Retinal pigment epithelial cell (primary cell): ENCODE results near the gene DNAI2.

Experiments
- DNase-seq: peaks from one replicate; pipeline ENCODE4 v3.0.0-alpha.2; 2010; ENCODE audit warnings: low read depth
- H3K4me3 ChIP-seq: 2 replicates; pipeline ENCODE4 v1.5.1; 2011; ENCODE audit warnings: mild to moderate bottlenecking, low read length, control low read depth, moderate library complexity
- TF ChIP-seq, protein P1 (sequence below): conservative IDR thresholded peaks from 2 replicates; pipeline ENCODE4 v1.5.1; 2011; ENCODE audit warnings: low read depth, low read length, control low read depth, inconsistent platforms

The DNAI2 gene

DNA sequence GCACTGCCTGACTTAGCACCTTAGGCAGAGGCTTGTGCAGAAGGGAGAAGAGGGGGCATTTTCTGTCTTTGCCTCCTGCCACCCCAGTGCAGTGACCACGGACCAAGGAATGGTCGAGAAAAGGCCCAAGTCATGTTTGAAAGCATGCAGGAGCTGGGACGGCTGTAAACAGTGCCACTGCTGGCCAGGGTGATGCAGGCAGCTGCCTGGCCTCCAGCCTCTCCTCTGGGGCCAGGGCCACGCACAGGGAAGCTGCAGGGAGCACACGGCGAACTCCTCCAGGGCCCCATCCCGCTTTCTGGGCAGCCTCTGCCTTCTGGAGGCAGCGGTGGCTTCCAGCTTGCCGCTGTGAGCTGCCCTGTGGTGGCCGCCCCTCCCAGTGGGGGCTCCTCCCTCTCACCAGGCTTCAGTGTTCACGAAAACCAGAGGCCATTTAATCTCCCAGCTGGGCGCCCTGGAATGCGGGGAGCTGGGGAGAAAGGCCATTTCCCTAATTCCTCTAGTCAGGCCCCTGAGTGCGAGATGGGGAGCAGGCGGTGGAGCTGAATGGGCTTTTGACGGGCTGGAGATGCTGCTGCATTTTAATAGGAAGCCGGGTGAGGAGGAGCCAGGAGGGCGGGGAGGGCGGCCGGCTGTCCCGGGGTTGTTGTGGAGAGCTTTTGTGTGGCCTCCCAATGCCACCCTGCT lies 28.7 kb upstream of the DNAI2 start:
- DNase-seq, result no peak
- TF ChIP-seq, protein P1, sequence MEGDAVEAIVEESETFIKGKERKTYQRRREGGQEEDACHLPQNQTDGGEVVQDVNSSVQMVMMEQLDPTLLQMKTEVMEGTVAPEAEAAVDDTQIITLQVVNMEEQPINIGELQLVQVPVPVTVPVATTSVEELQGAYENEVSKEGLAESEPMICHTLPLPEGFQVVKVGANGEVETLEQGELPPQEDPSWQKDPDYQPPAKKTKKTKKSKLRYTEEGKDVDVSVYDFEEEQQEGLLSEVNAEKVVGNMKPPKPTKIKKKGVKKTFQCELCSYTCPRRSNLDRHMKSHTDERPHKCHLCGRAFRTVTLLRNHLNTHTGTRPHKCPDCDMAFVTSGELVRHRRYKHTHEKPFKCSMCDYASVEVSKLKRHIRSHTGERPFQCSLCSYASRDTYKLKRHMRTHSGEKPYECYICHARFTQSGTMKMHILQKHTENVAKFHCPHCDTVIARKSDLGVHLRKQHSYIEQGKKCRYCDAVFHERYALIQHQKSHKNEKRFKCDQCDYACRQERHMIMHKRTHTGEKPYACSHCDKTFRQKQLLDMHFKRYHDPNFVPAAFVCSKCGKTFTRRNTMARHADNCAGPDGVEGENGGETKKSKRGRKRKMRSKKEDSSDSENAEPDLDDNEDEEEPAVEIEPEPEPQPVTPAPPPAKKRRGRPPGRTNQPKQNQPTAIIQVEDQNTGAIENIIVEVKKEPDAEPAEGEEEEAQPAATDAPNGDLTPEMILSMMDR, result peak; percentile 14

DNA sequence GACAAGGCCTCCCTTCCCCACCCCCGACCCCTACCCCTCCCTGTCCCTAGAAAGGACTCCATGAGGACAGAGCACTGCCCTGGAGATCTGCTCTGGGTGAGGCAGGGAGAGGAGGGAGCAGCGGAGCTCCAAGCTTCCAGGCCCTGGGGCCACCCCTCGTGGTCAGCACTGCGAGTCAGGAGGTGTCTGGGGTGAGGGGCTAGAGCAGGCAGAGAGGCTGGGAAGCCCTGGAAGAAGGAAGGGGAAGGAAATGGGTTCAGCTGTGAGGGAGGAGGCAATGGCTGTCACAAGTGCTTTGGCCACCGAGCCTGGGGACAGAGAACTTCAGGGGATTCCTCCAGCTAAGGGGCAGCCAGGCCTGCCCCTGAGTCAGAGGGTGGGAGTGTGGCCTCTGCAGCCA lies 28.2 kb upstream of the DNAI2 start:
- no peak for DNase-seq
- H3K4me3 ChIP-seq, result no peak overlapping the region
- TF ChIP-seq, protein P1, result no peak

More for the DNA sequence above, 28.7 kb upstream of the DNAI2 start:
- H3K4me3 ChIP-seq, result no peak overlapping the region

DNA sequence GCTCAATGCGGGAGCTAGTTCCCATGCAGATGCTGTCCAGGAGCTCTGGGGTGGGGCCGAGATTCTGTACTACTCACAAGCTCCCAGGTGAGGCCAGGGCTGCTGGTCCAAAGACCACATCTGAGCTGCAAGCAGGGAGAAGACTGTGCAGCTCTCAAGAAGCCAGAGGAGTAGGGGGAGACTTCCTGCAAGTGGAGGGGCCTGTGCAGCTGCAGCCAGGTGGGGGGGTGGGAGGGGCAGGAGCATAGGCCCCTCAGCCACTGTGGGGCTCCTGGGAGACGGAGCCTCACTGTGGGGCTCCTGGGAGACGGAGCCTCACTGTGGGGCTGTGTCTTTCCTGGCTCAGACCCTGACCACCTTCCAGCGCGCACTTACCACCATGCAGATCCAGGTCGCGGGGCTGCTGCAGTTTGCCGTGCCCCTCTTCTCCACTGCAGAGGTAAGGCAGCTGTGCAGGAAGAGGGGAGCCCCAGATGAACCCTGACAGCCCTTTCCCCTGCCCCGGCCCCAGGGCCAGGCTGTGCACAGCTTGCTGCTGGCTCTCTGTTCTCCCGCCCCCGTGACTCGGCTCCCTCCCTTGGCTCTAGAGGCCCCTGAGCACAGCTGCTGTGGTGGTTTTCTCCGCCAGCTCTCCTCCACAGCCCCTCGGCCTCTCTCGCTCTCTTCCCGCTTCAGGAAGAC lies 24.3 kb upstream of the DNAI2 start:
- no peak for DNase-seq
- H3K4me3 ChIP-seq, result no peak overlapping the region
- TF ChIP-seq, protein P1, result no peak

DNA sequence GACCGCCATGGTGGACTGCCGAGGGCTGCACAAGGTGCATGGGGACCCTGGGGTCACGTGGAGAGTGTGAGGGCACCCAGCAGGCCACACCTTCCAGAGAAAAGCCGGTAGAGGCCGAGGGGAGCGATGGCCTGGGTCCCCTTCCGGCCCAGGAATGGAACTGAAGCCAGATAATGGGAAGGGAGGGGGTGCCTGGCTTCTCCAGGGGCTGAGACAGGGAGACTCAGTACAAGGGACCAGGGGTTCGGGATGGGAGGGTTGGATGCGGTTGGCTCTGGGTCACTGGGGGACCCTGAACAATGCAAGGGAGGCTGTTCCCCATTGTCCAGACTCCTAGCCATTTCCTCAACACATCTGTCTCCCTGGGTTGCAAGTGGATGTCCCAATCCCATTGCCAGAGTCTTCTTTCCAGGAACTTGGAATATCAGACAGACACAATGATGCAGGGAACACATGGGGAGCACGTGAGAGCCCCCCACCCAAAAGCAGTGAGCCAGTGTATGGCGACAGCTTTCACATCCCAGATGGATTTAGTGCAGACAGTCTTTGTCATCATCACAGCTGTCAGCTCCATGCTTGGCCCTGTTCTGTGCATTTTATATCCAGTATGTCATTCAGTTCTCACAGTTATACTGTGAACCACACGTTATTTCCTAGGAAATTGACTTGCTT lies 23.6 kb upstream of the DNAI2 start:
- no peak overlapping the region for H3K4me3 ChIP-seq
- TF ChIP-seq, protein P1, result no peak
- DNase-seq, result no peak

DNA sequence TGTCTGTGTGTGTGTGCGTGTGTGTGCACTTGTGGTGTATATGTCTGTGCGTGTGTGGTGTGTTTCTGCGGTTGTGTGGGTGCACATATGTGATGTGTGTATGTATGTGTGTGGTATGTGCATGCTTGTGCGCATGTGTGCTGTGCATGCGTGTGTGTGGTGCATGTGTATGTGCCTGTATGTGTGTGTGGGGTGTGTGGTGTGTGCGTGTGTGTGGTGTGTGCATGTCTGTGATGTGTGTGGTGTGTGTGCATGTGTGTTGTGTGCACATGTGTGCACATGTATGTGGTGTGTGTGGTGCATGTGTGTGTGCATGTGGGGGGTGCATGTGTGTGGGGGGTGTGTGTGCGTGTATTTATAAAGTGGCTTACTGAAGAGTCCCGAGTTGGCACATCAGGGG lies 23.0 kb upstream of the DNAI2 start:
- TF ChIP-seq, protein P1, result no peak
- no peak overlapping the region for H3K4me3 ChIP-seq
- no peak for DNase-seq

DNA sequence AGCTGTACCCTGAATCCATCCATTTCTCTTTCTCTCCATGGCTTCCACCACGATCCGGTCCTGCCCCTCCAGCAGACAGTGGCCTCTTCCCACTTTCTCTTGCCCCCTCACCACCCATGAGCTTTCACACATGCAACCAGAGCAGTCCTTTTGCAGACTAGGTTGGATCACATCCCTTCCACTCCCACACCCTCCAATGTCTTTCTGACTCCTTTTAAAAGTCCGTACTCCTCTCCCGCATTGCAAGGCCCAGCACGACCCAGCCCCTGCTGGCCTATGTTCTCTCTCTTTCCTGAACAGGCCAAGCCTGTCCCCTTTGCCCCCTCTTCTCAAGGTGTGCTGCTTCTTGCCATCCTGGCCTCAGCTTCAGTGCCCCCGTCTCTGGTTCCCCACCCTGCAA lies 22.5 kb upstream of the DNAI2 start:
- DNase-seq, result no peak
- no peak overlapping the region for H3K4me3 ChIP-seq
- TF ChIP-seq, protein P1, result no peak
